C4-2B (cell line): Measurements from ENCODE around the gene IL17A.

Experiments
- ZFX ChIP-seq: fragments of 450-650 bp; IDR thresholded peaks from 2 replicates; pipeline ENCODE4 v1.6.1; 2017
- TF ChIP-seq, protein P1 (sequence below): fragments of 450-650 bp; conservative IDR thresholded peaks from 2 replicates; pipeline ENCODE4 v1.5.1; 2017; ENCODE audit warnings: mild to moderate bottlenecking

- TF ChIP-seq, protein P1, sequence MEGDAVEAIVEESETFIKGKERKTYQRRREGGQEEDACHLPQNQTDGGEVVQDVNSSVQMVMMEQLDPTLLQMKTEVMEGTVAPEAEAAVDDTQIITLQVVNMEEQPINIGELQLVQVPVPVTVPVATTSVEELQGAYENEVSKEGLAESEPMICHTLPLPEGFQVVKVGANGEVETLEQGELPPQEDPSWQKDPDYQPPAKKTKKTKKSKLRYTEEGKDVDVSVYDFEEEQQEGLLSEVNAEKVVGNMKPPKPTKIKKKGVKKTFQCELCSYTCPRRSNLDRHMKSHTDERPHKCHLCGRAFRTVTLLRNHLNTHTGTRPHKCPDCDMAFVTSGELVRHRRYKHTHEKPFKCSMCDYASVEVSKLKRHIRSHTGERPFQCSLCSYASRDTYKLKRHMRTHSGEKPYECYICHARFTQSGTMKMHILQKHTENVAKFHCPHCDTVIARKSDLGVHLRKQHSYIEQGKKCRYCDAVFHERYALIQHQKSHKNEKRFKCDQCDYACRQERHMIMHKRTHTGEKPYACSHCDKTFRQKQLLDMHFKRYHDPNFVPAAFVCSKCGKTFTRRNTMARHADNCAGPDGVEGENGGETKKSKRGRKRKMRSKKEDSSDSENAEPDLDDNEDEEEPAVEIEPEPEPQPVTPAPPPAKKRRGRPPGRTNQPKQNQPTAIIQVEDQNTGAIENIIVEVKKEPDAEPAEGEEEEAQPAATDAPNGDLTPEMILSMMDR, result no peak
- TF ChIP-seq ZFX, result no peak
These were observed 41.7 kb upstream of the IL17A start for GRCh38 chr6:52144196-52145076.
